Measurements from ENCODE around the gene HMOX1.
A peak's percentile ranks its signal among the peaks of the same experiment; 100 is the strongest.

The HMOX1 gene

GRCh38 chr22:35399114-35399677 is 18.3 kb downstream of the HMOX1 start:
- CTCF ChIA-PET = no interaction called here
- H3K36me3 Mint-ChIP-seq = peaks cover 25% of the 10 kb centered on the region
- H3K4me3 Mint-ChIP-seq = peak overlapping the region; percentile 99
- H3K27ac Mint-ChIP-seq = peak overlapping the region; percentile 97
- H3K9me3 Mint-ChIP-seq = no peaks in the 10 kb centered on the region
- DNase-seq = no peak
- peaks cover 4% of the 10 kb centered on the region for H3K27me3 Mint-ChIP-seq
- peaks cover 51% of the 10 kb centered on the region for H3K4me1 Mint-ChIP-seq

- peak; percentile 99 for DNase-seq
- Mint-ChIP-seq H3K9me3 (no peaks in the 10 kb centered on the region), H3K36me3 (peaks cover 30% of the 10 kb centered on the region)
Measured at GRCh38 chr22:35399678-35400500, 19.0 kb downstream of the HMOX1 start, which contains the start of gene MCM5. Gene MCM5, plus strand, starts transcription at chr22:35400140. Its CDS starts 299 bp downstream, at chr22:35400439.

GRCh38 chr22:35400501-35400790 is 19.6 kb downstream of the HMOX1 start:
- no peaks in the 10 kb centered on the region for H3K27me3 Mint-ChIP-seq
- peak overlapping the region; percentile 99 for H3K4me3 Mint-ChIP-seq
- no peaks in the 10 kb centered on the region for H3K9me3 Mint-ChIP-seq
- H3K36me3 Mint-ChIP-seq = peaks cover 30% of the 10 kb centered on the region
- peaks cover 56% of the 10 kb centered on the region for H3K4me1 Mint-ChIP-seq
- CTCF ChIA-PET = no interaction called here
- H3K27ac Mint-ChIP-seq = peak overlapping the region; percentile 97
- peak; percentile 56 for DNase-seq

More at GRCh38 chr22:35399678-35400500, 19.0 kb downstream of the HMOX1 start, which contains the start of gene MCM5:
- Mint-ChIP-seq H3K4me1 (peaks cover 56% of the 10 kb centered on the region), H3K27me3 (no peaks in the 10 kb centered on the region), H3K27ac (peak within 1 kb of the TSS; percentile 97), H3K4me3 (peak within 1 kb of the TSS; percentile 99)
- CTCF ChIA-PET = no interaction called here

GRCh38 chr22:35401863-35402262 is 21.0 kb downstream of the HMOX1 start:
- Mint-ChIP-seq H3K27me3 (no peaks in the 10 kb centered on the region), H3K9me3 (no peaks in the 10 kb centered on the region), H3K36me3 (peaks cover 38% of the 10 kb centered on the region), H3K27ac (peak overlapping the region; percentile 29), H3K4me1 (peaks cover 61% of the 10 kb centered on the region), H3K4me3 (peak overlapping the region; percentile 99)
- no peak for DNase-seq
- CTCF ChIA-PET = no interaction called here

- no peak for DNase-seq
- no peaks in the 10 kb centered on the region for H3K9me3 Mint-ChIP-seq
- CTCF ChIA-PET = interaction anchor here (0.9 to 1.4 kb wide), 2 partner anchors 27 kb away, joined by 3 to 4 read pairs; no protein-coding TSS in a partner anchor
- H3K27me3 Mint-ChIP-seq = no peaks in the 10 kb centered on the region
- H3K27ac Mint-ChIP-seq = peak overlapping the region; percentile 33
- peaks cover 65% of the 10 kb centered on the region for H3K4me1 Mint-ChIP-seq
- H3K4me3 Mint-ChIP-seq = no peak overlapping the region
- peaks cover 52% of the 10 kb centered on the region for H3K36me3 Mint-ChIP-seq
Measured at GRCh38 chr22:35403356-35403755, 22.5 kb downstream of the HMOX1 start.

- no peak overlapping the region for H3K4me3 Mint-ChIP-seq
- peak overlapping the region; percentile 4 for H3K27ac Mint-ChIP-seq
- no peaks in the 10 kb centered on the region for H3K9me3 Mint-ChIP-seq
- H3K36me3 Mint-ChIP-seq = peaks cover 56% of the 10 kb centered on the region
- H3K4me1 Mint-ChIP-seq = peaks cover 59% of the 10 kb centered on the region
- DNase-seq = no peak
- H3K27me3 Mint-ChIP-seq = no peaks in the 10 kb centered on the region
- CTCF ChIA-PET = interaction anchor here (1.4 kb wide), 1 partner anchor 26 kb away, joined by 4 read pairs; no protein-coding TSS in a partner anchor
Measured at GRCh38 chr22:35404176-35404575, 23.3 kb downstream of the HMOX1 start.

GRCh38 chr22:35406443-35406842 is 25.5 kb downstream of the HMOX1 start:
- Mint-ChIP-seq H3K27me3 (no peaks in the 10 kb centered on the region), H3K4me1 (peaks cover 54% of the 10 kb centered on the region), H3K9me3 (no peaks in the 10 kb centered on the region), H3K4me3 (no peak overlapping the region), H3K36me3 (peaks cover 58% of the 10 kb centered on the region), H3K27ac (no peak overlapping the region)
- no peak for DNase-seq
- CTCF ChIA-PET = no interaction called here

GRCh38 chr22:35407362-35407761 is 26.5 kb downstream of the HMOX1 start:
- DNase-seq = no peak
- CTCF ChIA-PET = no interaction called here
- Mint-ChIP-seq H3K4me3 (no peak overlapping the region), H3K36me3 (peaks cover 61% of the 10 kb centered on the region), H3K4me1 (peaks cover 44% of the 10 kb centered on the region), H3K27me3 (no peaks in the 10 kb centered on the region), H3K9me3 (no peaks in the 10 kb centered on the region), H3K27ac (no peak overlapping the region)

- Mint-ChIP-seq H3K27me3 (no peaks in the 10 kb centered on the region), H3K4me3 (no peak overlapping the region), H3K27ac (peak overlapping the region; percentile 63), H3K4me1 (peaks cover 22% of the 10 kb centered on the region), H3K9me3 (no peaks in the 10 kb centered on the region), H3K36me3 (peaks cover 53% of the 10 kb centered on the region)
- CTCF ChIA-PET = no interaction called here
- DNase-seq = no peak
Measured at GRCh38 chr22:35409783-35410662, 29.1 kb downstream of the HMOX1 start.

- Mint-ChIP-seq H3K9me3 (no peaks in the 10 kb centered on the region), H3K4me3 (no peak overlapping the region), H3K36me3 (peaks cover 58% of the 10 kb centered on the region), H3K27me3 (no peaks in the 10 kb centered on the region), H3K27ac (no peak overlapping the region), H3K4me1 (peaks cover 22% of the 10 kb centered on the region)
- no peak for DNase-seq
- CTCF ChIA-PET = interaction anchor here (0.7 kb wide), 1 partner anchor 22 kb away, joined by 3 read pairs; no protein-coding TSS in a partner anchor
Measured at GRCh38 chr22:35410663-35411034, 29.8 kb downstream of the HMOX1 start.

GRCh38 chr22:35411102-35411501 is 30.2 kb downstream of the HMOX1 start:
- CTCF ChIA-PET = interaction anchor here (0.7 kb wide), 1 partner anchor 22 kb away, joined by 3 read pairs; no protein-coding TSS in a partner anchor

GRCh38 chr22:35413624-35414023 is 32.7 kb downstream of the HMOX1 start:
- Mint-ChIP-seq H3K9me3 (no peaks in the 10 kb centered on the region), H3K36me3 (peaks cover 50% of the 10 kb centered on the region), H3K4me3 (no peak overlapping the region), H3K27me3 (no peaks in the 10 kb centered on the region), H3K4me1 (peaks cover 13% of the 10 kb centered on the region), H3K27ac (no peak overlapping the region)
- CTCF ChIA-PET = no interaction called here
- DNase-seq = no peak

More at GRCh38 chr22:35411102-35411501, 30.2 kb downstream of the HMOX1 start:
- no peak for DNase-seq
- H3K4me3 Mint-ChIP-seq = no peak overlapping the region
- H3K4me1 Mint-ChIP-seq = peaks cover 20% of the 10 kb centered on the region
- peaks cover 59% of the 10 kb centered on the region for H3K36me3 Mint-ChIP-seq
- H3K9me3 Mint-ChIP-seq = no peaks in the 10 kb centered on the region
- peak overlapping the region; percentile 9 for H3K27ac Mint-ChIP-seq
- H3K27me3 Mint-ChIP-seq = no peaks in the 10 kb centered on the region

- H3K36me3 Mint-ChIP-seq = peaks cover 40% of the 10 kb centered on the region
- no peaks in the 10 kb centered on the region for H3K9me3 Mint-ChIP-seq
- no peak overlapping the region for H3K4me3 Mint-ChIP-seq
- CTCF ChIA-PET = no interaction called here
- no peaks in the 10 kb centered on the region for H3K27me3 Mint-ChIP-seq
- peaks cover 4% of the 10 kb centered on the region for H3K4me1 Mint-ChIP-seq
- DNase-seq = no peak
- no peak overlapping the region for H3K27ac Mint-ChIP-seq
Measured at GRCh38 chr22:35417606-35418005, 36.7 kb downstream of the HMOX1 start.

GRCh38 chr22:35418088-35418487 is 37.2 kb downstream of the HMOX1 start:
- Mint-ChIP-seq H3K27ac (no peak overlapping the region), H3K9me3 (no peaks in the 10 kb centered on the region)

More at GRCh38 chr22:35418088-35418487, 37.2 kb downstream of the HMOX1 start:
- peaks cover 43% of the 10 kb centered on the region for H3K36me3 Mint-ChIP-seq
- no peak for DNase-seq
- CTCF ChIA-PET = interaction anchor here (1.5 kb wide), 1 partner anchor 13 kb away, joined by 10 read pairs; no protein-coding TSS in a partner anchor
- peaks cover 4% of the 10 kb centered on the region for H3K4me1 Mint-ChIP-seq
- H3K27me3 Mint-ChIP-seq = no peaks in the 10 kb centered on the region
- no peak overlapping the region for H3K4me3 Mint-ChIP-seq

All from activated naive CD4-positive, alpha-beta T cell treated with anti-CD3 and anti-CD28 coated beads, Interleukin-2, amount 10 ng/mL, durations not matched to agents 7 days and 5 days (primary cell).